ENCODE measurements around the gene MRPL51. TPM values are rescaled to one million over a fixed set of nuclear protein-coding genes. Genes with fewer than 3 reads are reported as not detected.

Gene MRPL51
- total and polyA plus RNA-seq, 10 of the 15 experiments (the other 5 are each of a cell fraction or from before 2014, with no cell fraction given): 137 to 1,202 (median 267) TPM

DNA sequence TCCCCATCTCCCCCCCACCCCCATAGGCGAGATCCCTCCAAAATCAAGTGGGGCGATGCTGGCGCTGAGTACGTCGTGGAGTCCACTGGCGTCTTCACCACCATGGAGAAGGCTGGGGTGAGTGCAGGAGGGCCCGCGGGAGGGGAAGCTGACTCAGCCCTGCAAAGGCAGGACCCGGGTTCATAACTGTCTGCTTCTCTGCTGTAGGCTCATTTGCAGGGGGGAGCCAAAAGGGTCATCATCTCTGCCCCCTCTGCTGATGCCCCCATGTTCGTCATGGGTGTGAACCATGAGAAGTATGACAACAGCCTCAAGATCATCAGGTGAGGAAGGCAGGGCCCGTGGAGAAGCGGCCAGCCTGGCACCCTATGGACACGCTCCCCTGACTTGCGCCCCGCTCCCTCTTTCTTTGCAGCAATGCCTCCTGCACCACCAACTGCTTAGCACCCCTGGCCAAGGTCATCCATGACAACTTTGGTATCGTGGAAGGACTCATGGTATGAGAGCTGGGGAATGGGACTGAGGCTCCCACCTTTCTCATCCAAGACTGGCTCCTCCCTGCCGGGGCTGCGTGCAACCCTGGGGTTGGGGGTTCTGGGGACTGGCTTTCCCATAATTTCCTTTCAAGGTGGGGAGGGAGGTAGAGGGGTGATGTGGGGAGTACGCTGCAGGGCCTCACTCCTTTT lies 44.0 kb upstream of the MRPL51 start:
- Histone ChIP-seq H3K27ac (ENCODE audit: control insufficient read depth, insufficient read depth) (peak overlapping the region; percentile 98; the same call in 1 of the 2 replicates), H4K20me1 (ENCODE audit: control insufficient read depth, insufficient read depth) (peaks cover 24% of the 10 kb centered on the region), H3K4me1 (ENCODE audit: control insufficient read depth, insufficient read depth, low read length) (peaks cover 30% of the 10 kb centered on the region), H3K27me3 (replicated peaks in 1 of 2; ENCODE audit: control insufficient read depth in 2 of 2, insufficient read depth in 2 of 2, low read length in 1 of 2) (no peaks in the 10 kb centered on the region), H3K79me2 (ENCODE audit: control insufficient read depth, insufficient read depth, low read length) (peaks cover 64% of the 10 kb centered on the region), H3K36me3 (ENCODE audit: control insufficient read depth in 2 of 2, insufficient read depth in 2 of 2, low read length in 1 of 2) (peaks cover 26 to 30% of the 10 kb centered on the region in 2 experiments; a peak in 3 of 4 replicates), H3K4me3 (peak overlapping the region; percentile 83), H3K9me3 (replicated peaks; ENCODE audit: control insufficient read depth, insufficient read depth, low read length) (no peaks in the 10 kb centered on the region), H2AFZ (ENCODE audit: control insufficient read depth, low read depth, low read length) (no peak overlapping the region), H3K9ac (ENCODE audit: control insufficient read depth, insufficient read depth, low read length) (peak overlapping the region; percentile 79), H3K4me2 (ENCODE audit: control insufficient read depth, insufficient read depth) (peak overlapping the region; percentile 98)
- RAD21 ChIA-PET (ENCODE audit: unreplicated experiment): interaction anchor here (0.7 to 6.9 kb wide), 16 partner anchors 17 to 549 kb away, joined by 3 to 67 read pairs (median 5); partner anchors contain the start of genes MRPL51, TAPBPL and VAMP1
- TF ChIP-seq POLR2A (IDR thresholded peaks at IDR 0.05; ENCODE audit: low read depth, low read length) (peak; percentile 34; the same call in 1 of the 2 replicates), ZBTB11 (CRISPR knock-in tag; IDR thresholded peaks at IDR 0.05) (no peak), PAX5 (IDR thresholded peaks at IDR 0.05; ENCODE audit: borderline replicate concordance, low read depth, low read length) (peak; percentile 60; the same call in 1 of the 2 replicates)
- ATAC-seq (no peak), DNase-seq (ENCODE audit: low read depth, low spot score) (no peak), FAIRE-seq (no peak)
- SMC1A ChIA-PET (ENCODE audit: uncharacterized antibody, unreplicated experiment): interaction anchor here (0.6 to 7.9 kb wide), 15 partner anchors 9 to 201 kb away, joined by 3 to 83 read pairs (median 4); no protein-coding TSS in a partner anchor
- 28% methylated on average over 19 of the region's 19 CpGs for WGBS (ENCODE audit: insufficient coverage, insufficient replicate concordance, low lambda C conversion rate, missing lambda C conversion rate)
- intact Hi-C loops (cut with micrococcal nuclease; ENCODE audit: unreplicated experiment) (loop anchor here (5.0 kb wide), 1 partner anchor 70 kb away; no protein-coding TSS in a partner anchor), in situ Hi-C loops (cut with MboI) (no loop called here)
- POLR2A ChIA-PET: interaction anchor here (0.6 to 4.3 kb wide), 10 partner anchors 16 to 216 kb away, joined by 3 to 32 read pairs (median 4); partner anchors contain the start of genes MLF2, MRPL51 and NOP2
- CTCF ChIA-PET: interaction anchor here (0.6 to 7.7 kb wide), 45 partner anchors 8 to 330 kb away, joined by 3 to 91 read pairs (median 4); partner anchors contain the start of genes CD27, CDCA3, COPS7A and IFFO1
- BruUV-seq (replicated peaks): no TSS peak

Measured in GM12878 (cell line).